CD14-positive monocyte (primary cell): ENCODE results near the gene YPEL4. TPM values are rescaled to one million over a fixed set of nuclear protein-coding genes. Genes with fewer than 3 reads are reported as not detected.

Experiments used
- DNase-seq, 3 donors: peaks; one replicate each; pipeline ENCODE4 v3.0.0-alpha.2; 2011 to 2022
- H2AFZ ChIP-seq: 2 replicates; pipeline ENCODE4 v1.6.0; 2012; ENCODE audit warnings: mild to moderate bottlenecking, low read depth, low read length, inconsistent platforms; ENCODE audit not compliant: insufficient read depth, poor library complexity, severe bottlenecking
- H3K27ac ChIP-seq, 2 donors: 1 replicate in 1 of 2; 2 replicates in 1 of 2; pipeline ENCODE4 v1.5.1; 2012 to 2013; ENCODE audit warnings: low read length in 2 of 2, control low read depth in 1 of 2, inconsistent platforms in 1 of 2, low read depth in 1 of 2, mild to moderate bottlenecking in 1 of 2
- H3K27me3 ChIP-seq, 2 donors: one replicate each; pipeline versions ENCODE4 v1.6.0 to v1.6.1; 2011 to 2013; ENCODE audit warnings: low read length in 2 of 2; ENCODE audit not compliant: control insufficient read depth in 2 of 2, insufficient read depth in 2 of 2
- H3K36me3 ChIP-seq, 2 donors: replicated peaks in 1 of 2; 1 replicate in 1 of 2; 2 replicates in 1 of 2; pipeline versions ENCODE4 v1.5.1 to v1.6.1; 2012 to 2013; ENCODE audit warnings: low read length in 2 of 2, control low read depth in 1 of 2, inconsistent platforms in 1 of 2, mild to moderate bottlenecking in 1 of 2; ENCODE audit not compliant: insufficient read depth in 2 of 2, control insufficient read depth in 1 of 2
- H3K4me1 ChIP-seq, 2 donors: 1 replicate in 1 of 2; 2 replicates in 1 of 2; pipeline versions ENCODE4 v1.5.1 to v1.6.1; 2012 to 2013; ENCODE audit warnings: low read length in 2 of 2, control low read depth in 1 of 2, inconsistent platforms in 1 of 2, mild to moderate bottlenecking in 1 of 2, moderate library complexity in 1 of 2; ENCODE audit not compliant: insufficient read depth in 2 of 2, control insufficient read depth in 1 of 2
- H3K4me2 ChIP-seq: replicated peaks from 2 replicates; pipeline ENCODE3; 2012; ENCODE audit warnings: low read length, moderate library complexity, mild to moderate bottlenecking; ENCODE audit not compliant: poor library complexity, severe bottlenecking; ENCODE audit errors: extremely low read depth
- H3K4me3 ChIP-seq, 3 experiments: fragments of 200-600 bp in 1 of 3; sonication (generic) in 1 of 3; replicated peaks in 1 of 3; 1 replicate in 2 of 3; 2 replicates in 1 of 3; pipeline ENCODE4 v1.5.1; 2011 to 2013; ENCODE audit warnings: low read length in 3 of 3, mild to moderate bottlenecking in 3 of 3, control low read depth in 2 of 3, low read depth in 2 of 3, inconsistent platforms in 1 of 3, moderate library complexity in 1 of 3
- H3K79me2 ChIP-seq: 2 replicates; pipeline ENCODE4 v1.6.0; 2012; ENCODE audit warnings: mild to moderate bottlenecking, control low read depth, inconsistent platforms, low read length, moderate library complexity; ENCODE audit not compliant: insufficient read depth
- H3K9ac ChIP-seq: 2 replicates; pipeline ENCODE4 v1.6.0; 2017; ENCODE audit warnings: low read length, mild to moderate bottlenecking; ENCODE audit not compliant: insufficient read depth, poor library complexity, severe bottlenecking
- H3K9me3 ChIP-seq, 2 donors: replicated peaks in 1 of 2; 1 replicate in 1 of 2; 2 replicates in 1 of 2; pipeline versions ENCODE4 v1.5.1 to v1.6.1; 2012 to 2013; ENCODE audit warnings: low read length in 2 of 2, control low read depth in 1 of 2; ENCODE audit not compliant: control insufficient read depth in 1 of 2, insufficient read depth in 1 of 2
- H4K20me1 ChIP-seq: 2 replicates; pipeline ENCODE4 v1.6.0; 2012; ENCODE audit warnings: mild to moderate bottlenecking, low read length, control low read depth, moderate library complexity; ENCODE audit not compliant: insufficient read depth
- H3K27ac Mint-ChIP-seq, 7 donors: one replicate each; pipeline ENCODE4 v1.8.0; 2020; ENCODE audit warnings: mild to moderate bottlenecking in 7 of 7, mixed read lengths in 7 of 7, moderate library complexity in 6 of 7, inconsistent platforms in 2 of 7
- H3K27me3 Mint-ChIP-seq, 3 donors: one replicate each; pipeline ENCODE4 v1.8.0; 2021 to 2022; ENCODE audit warnings: low read depth in 3 of 3, mild to moderate bottlenecking in 3 of 3, mixed read lengths in 3 of 3, moderate library complexity in 3 of 3, inconsistent platforms in 1 of 3
- H3K36me3 Mint-ChIP-seq, 2 donors: one replicate each; pipeline ENCODE4 v1.8.0; 2020; ENCODE audit warnings: mixed read lengths in 2 of 2, inconsistent platforms in 1 of 2, mild to moderate bottlenecking in 1 of 2
- H3K4me1 Mint-ChIP-seq: one replicate; pipeline ENCODE4 v1.8.0; 2020; ENCODE audit warnings: mild to moderate bottlenecking, mixed read lengths
- H3K4me3 Mint-ChIP-seq, 2 donors: one replicate each; pipeline ENCODE4 v1.8.0; 2020; ENCODE audit warnings: mild to moderate bottlenecking in 2 of 2, mixed read lengths in 2 of 2, moderate library complexity in 1 of 2
- H3K9me3 Mint-ChIP-seq, 7 donors: one replicate each; pipeline ENCODE4 v1.8.0; 2020 to 2022; ENCODE audit warnings: mixed read lengths in 7 of 7, mild to moderate bottlenecking in 6 of 7, moderate library complexity in 6 of 7, inconsistent platforms in 2 of 7
- CTCF ChIP-seq: fragments of 200-600 bp; IDR thresholded peaks from one replicate; pipeline ENCODE4 v1.8.0; 2022; ENCODE audit warnings: antibody characterized with exemption, mild to moderate bottlenecking
- WGBS: methylation state at CpG from one replicate; pipeline ENCODE4 v1.1.5; 2013; ENCODE audit warnings: missing lambda C conversion rate; ENCODE audit not compliant: insufficient coverage; 5-methylcytosine and 5-hydroxymethylcytosine counted together
- intact Hi-C, 2 donors: fragments of 100-400 bp; cut with micrococcal nuclease; formaldehyde crosslinking; loops; one replicate each; pipeline versions ENCODE4 v1.15.0 to v1.15.1; 2023
- polyA plus RNA-seq, 3 donors: library from polyadenylated mRNA; depleted of rRNA in 1 of 3; unstranded in 2 of 3; stranded (reverse) in 1 of 3; fragments of 300-500 nt in 2 of 3; fragments of >200 nt in 1 of 3; fragmentation: Illumina TruSeq in 2 of 3; gene quantifications; 1 replicate in 2 of 3; 2 replicates in 1 of 3; pipeline ENCODE4 v1.2.3, GENCODE V29; 2012 to 2021

Gene YPEL4
- polyA plus RNA-seq, 3 donors: 0.36 to 0.56 TPM; not detected in 1

GRCh38 chr11:57638005-57638781, 11.5 kb downstream of the YPEL4 start:
- H2AFZ ChIP-seq: peak overlapping the region; percentile 88
- H3K36me3 Mint-ChIP-seq: no peaks in the 10 kb centered on the region
- H3K27ac ChIP-seq: peak overlapping the region in 1 of 2 donors; percentile 36
- H3K4me3 Mint-ChIP-seq: peak overlapping the region; percentile 90 to 94
- H3K4me1 ChIP-seq: peaks cover 22 to 26% of the 10 kb centered on the region in 2 donors
- H3K27me3 Mint-ChIP-seq: peaks cover 30 to 37% (median 36%) of the 10 kb centered on the region in 3 donors
- H4K20me1 ChIP-seq: no peaks in the 10 kb centered on the region
- H3K9ac ChIP-seq: peak overlapping the region; percentile 61
- H3K27ac Mint-ChIP-seq: peak overlapping the region in 1 of 7 donors; percentile 37
- no peak for DNase-seq
- H3K4me2 ChIP-seq: peak overlapping the region; percentile 96
- no peak for TF ChIP-seq CTCF
- 3% methylated on average over 29 of the region's 47 CpGs for WGBS
- no peaks in the 10 kb centered on the region for H3K9me3 ChIP-seq
- H3K9me3 Mint-ChIP-seq: peaks cover 0 to 5% (median 0%) of the 10 kb centered on the region in 7 donors
- peaks cover 29% of the 10 kb centered on the region for H3K4me1 Mint-ChIP-seq
- H3K36me3 ChIP-seq: no peaks in the 10 kb centered on the region
- H3K79me2 ChIP-seq: no peaks in the 10 kb centered on the region
- H3K4me3 ChIP-seq: peak overlapping the region; percentile 39 to 82 (median 72)
- peaks cover 0 to 25% of the 10 kb centered on the region in 2 donors for H3K27me3 ChIP-seq
- intact Hi-C loops: no loop called here

GRCh38 chr11:57637626-57638004, 12.1 kb downstream of the YPEL4 start:
- H3K36me3 Mint-ChIP-seq: no peaks in the 10 kb centered on the region
- H3K27ac Mint-ChIP-seq: peak overlapping the region in 2 of 7 donors; percentile 18 to 37
- Histone ChIP-seq H3K36me3 (no peaks in the 10 kb centered on the region), H3K9ac (peak overlapping the region; percentile 61), H4K20me1 (no peaks in the 10 kb centered on the region), H3K27me3 (peaks cover 0 to 25% of the 10 kb centered on the region in 2 donors), H3K79me2 (no peaks in the 10 kb centered on the region), H3K4me1 (peaks cover 22 to 26% of the 10 kb centered on the region in 2 donors), H3K9me3 (no peaks in the 10 kb centered on the region), H2AFZ (peak overlapping the region; percentile 88), H3K27ac (no peak overlapping the region), H3K4me3 (peak overlapping the region in 1 of 3 experiments; percentile 82), H3K4me2 (peak overlapping the region; percentile 96)
- 16% methylated on average over 12 of the region's 18 CpGs for whole genome bisulfite sequencing
- no peak for TF ChIP-seq CTCF
- DNase-seq: no peak
- peaks cover 30 to 37% (median 36%) of the 10 kb centered on the region in 3 donors for H3K27me3 Mint-ChIP-seq
- H3K4me1 Mint-ChIP-seq: peaks cover 29% of the 10 kb centered on the region
- intact Hi-C loops: no loop called here
- peak overlapping the region; percentile 90 to 94 for H3K4me3 Mint-ChIP-seq
- peaks cover 0 to 5% (median 0%) of the 10 kb centered on the region in 7 donors for H3K9me3 Mint-ChIP-seq
